GM18873 (cell line): ENCODE measurements around the gene PDLIM5.
"Not testable (repeated sequence)": the region's sequence is repeated elsewhere in the genome, so short reads cannot be mapped to it uniquely, and the experiment has no call there.

Experiments
- ATAC-seq: cut with Tn5 transposase; IDR thresholded peaks from one replicate; pipeline ENCODE4 v1.9.1; 2021; ENCODE audit warnings: mild to moderate bottlenecking, moderate library complexity, moderate number of reproducible peaks; ENCODE audit not compliant: unreplicated experiment, low FRiP score

The PDLIM5 gene, protein sequence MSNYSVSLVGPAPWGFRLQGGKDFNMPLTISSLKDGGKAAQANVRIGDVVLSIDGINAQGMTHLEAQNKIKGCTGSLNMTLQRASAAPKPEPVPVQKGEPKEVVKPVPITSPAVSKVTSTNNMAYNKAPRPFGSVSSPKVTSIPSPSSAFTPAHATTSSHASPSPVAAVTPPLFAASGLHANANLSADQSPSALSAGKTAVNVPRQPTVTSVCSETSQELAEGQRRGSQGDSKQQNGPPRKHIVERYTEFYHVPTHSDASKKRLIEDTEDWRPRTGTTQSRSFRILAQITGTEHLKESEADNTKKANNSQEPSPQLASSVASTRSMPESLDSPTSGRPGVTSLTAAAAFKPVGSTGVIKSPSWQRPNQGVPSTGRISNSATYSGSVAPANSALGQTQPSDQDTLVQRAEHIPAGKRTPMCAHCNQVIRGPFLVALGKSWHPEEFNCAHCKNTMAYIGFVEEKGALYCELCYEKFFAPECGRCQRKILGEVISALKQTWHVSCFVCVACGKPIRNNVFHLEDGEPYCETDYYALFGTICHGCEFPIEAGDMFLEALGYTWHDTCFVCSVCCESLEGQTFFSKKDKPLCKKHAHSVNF

DNA sequence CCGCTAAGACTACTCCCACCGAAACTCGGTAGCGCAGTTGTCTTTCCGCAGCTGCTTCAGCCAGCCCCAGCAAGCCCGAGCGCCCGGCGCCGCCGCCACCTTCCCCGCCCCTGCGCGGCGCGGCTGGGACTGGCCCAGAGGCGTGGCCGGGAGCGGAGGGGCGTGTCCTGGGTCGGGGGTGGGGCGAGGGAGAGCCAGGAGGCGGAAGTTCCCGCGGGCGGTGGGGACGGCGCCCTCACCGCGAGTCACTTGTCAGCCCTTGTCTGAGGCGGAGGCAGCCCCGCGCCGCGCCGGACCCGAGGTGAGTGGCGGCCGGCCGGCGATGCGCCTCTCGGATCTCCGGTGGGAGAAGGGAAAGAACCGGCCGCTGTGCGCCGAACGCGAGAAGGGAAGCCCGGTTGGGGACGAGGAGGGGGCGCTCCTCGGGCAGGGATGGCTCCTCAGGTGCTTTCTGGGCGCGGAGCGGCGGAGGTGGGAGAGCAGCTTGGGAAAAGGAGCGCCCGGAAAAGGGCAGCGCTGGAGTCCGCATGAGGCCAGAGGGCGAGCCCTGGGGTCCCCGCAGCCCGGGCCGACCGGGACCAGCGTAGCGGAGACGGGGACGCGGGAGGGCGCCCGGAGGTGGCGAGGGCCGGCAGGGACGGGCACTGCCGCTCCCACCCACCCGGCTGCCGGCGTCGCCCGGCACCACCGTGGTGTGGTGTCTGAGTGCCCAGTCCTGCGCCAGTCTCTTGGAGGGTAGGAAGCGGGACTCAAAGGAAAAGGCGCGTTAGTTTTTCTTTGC, at the start of gene PDLIM5:
Gene PDLIM5, plus strand, starts transcription at position 248 of the 781 bp plus-strand sequence. CDS start 3,347 bp downstream, outside the sequence.
- peak; percentile 84 for ATAC-seq

GRCh38 chr4:94402439-94402838, 49.3 kb upstream of the PDLIM5 start:
- ATAC-seq = not testable (repeated sequence)

- ATAC-seq = no peak
These were observed 48.0 kb upstream of the PDLIM5 start for GRCh38 chr4:94403751-94404150.

GRCh38 chr4:94406668-94407437, 44.9 kb upstream of the PDLIM5 start:
- peak; percentile 73 for ATAC-seq

GRCh38 chr4:94407846-94408245, 43.9 kb upstream of the PDLIM5 start:
- no peak for ATAC-seq

- no peak for ATAC-seq
These were observed 43.0 kb upstream of the PDLIM5 start for GRCh38 chr4:94408549-94409374.

DNA sequence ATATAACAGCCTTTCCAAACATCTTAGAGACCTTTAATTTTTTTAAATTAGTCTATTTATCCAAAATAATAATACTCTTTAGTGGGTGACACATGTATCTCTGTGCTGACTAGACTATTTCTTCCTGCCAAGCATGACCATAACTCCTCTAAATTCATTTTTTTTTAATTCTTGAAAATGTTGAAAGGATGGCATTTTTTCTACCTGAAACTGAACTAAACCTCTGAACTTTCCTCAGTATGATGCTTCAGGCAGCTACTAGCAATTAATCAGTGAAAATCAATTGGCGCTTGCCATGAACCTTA, 42.4 kb upstream of the PDLIM5 start:
- no peak for ATAC-seq

GRCh38 chr4:94409962-94410361, 41.8 kb upstream of the PDLIM5 start:
- ATAC-seq = no peak

DNA sequence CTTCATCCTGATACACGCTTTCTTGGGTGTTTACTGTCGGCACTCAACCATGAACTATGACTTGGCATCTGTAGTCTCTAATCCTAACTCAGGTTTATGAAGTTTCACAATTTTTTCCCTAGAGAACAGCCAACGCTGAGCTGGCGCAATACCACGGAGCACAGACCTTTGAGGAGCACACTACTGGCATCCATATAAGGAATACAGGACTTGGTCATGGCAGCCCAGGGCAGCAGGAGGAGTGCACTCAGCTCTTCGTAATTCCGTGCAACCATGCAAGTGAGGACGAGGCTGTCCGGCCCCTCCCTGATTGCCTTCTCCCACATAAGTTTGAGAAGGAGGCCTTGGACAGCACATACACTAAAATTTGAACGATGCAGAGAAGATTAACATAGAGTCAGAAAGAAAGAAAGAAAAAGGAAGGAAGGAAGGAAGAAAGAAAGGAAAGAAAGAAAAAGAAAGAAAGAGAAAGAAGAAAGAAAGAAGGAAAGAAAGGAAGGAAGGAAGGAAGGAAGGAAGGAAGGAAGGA, 41.0 kb upstream of the PDLIM5 start:
- ATAC-seq = no peak

- ATAC-seq = no peak
These were observed 40.4 kb upstream of the PDLIM5 start for GRCh38 chr4:94411296-94411695.

DNA sequence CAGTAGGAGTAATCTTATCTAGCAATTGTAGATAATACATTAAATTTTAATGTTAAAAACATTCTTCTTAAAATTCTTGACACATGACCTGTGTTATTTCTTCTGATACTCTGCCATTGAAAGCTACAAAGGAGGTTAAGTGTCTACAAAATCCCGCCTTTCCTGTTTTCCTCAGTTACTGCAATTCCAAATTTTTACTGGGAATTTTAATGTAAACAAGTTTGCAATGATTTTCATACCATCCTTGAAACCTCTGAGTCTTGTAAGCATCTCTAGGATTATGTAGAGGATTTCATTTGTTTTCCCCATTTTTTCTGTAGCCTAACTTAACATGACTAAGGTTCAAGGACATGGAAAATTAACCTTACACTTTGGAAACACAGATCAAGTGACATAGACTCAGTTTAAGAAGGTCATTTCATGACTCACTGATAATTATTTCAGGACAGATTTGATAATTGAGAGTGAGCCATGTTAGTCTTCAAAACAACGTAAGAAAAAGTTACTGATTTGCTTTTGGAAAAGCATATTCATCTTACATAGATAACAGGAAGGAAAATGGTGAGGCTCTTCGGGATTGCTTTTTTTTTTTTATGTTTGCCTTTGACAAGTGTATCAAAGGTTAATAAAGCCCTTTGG, 39.6 kb upstream of the PDLIM5 start:
- no peak for ATAC-seq

DNA sequence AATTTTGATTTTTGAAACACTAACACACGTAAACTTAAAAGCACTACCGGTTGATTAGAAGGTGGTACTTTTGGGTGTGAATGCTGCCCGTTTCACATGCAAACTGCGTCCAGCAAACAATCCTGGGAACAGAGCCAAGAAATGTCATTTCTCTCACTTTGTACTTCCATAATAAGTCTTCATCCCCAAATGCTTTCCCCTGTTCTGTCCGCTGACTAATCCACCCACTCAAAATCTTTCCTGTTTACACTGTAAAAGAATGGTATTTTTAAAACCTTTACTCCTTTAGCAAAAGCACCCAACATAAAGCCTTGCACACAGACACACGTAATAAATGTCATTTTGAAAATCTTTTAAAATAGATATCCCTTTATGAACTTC, 39.1 kb upstream of the PDLIM5 start:
- ATAC-seq = no peak

GRCh38 chr4:94413085-94413840, 38.5 kb upstream of the PDLIM5 start:
- ATAC-seq = no peak

- ATAC-seq = no peak
These were observed 36.8 kb upstream of the PDLIM5 start for GRCh38 chr4:94414907-94415306.

- no peak for ATAC-seq
These were observed 36.3 kb upstream of the PDLIM5 start for GRCh38 chr4:94415448-94415847.

- no peak for ATAC-seq
These were observed 35.4 kb upstream of the PDLIM5 start for GRCh38 chr4:94416335-94416734.

DNA sequence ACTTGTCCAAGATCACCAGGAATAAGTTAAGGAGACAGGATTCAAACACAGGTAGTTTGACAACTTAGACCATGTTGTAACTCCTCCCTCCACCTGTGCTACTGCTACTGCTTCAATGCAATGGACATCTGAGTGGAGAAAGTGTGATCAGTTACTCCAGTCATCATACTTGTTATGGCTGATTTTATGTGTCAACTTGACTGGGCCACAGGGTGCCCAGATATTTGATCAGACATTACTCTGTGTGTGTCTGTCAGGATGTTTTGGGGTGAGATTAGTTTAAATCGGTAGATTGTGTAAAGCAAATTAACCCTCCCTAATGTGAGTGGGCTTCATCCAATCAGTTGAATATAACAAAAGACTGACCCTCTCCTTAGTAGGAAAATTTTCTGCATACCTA, 34.8 kb upstream of the PDLIM5 start:
- no peak for ATAC-seq

DNA sequence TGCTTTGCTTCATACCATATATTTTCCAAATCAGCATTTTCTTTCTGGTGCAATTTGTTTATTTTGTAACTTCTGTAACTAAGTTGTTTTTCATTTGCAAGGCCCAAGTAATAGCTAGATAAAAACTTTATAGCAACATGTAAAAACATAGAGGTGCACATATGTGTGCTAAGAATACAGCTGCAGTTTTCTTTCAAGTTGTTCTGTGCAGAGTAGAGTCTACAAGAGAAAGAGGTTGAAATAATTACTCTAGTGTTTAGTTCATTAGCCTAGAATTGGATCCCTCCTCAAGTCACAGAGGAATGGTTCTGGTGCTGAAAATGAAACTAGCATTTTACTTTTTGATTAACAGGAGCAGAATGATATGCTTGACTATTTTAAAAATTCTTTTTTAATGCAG, 32.2 kb upstream of the PDLIM5 start:
- ATAC-seq = no peak
